ENCODE data around the gene THAP4. TPM values are rescaled to one million over a fixed set of nuclear protein-coding genes. Genes with fewer than 3 reads are reported as not detected.

Gene THAP4
- total RNA-seq, 1 donor from 2014 or later = 54.8 TPM

DNA sequence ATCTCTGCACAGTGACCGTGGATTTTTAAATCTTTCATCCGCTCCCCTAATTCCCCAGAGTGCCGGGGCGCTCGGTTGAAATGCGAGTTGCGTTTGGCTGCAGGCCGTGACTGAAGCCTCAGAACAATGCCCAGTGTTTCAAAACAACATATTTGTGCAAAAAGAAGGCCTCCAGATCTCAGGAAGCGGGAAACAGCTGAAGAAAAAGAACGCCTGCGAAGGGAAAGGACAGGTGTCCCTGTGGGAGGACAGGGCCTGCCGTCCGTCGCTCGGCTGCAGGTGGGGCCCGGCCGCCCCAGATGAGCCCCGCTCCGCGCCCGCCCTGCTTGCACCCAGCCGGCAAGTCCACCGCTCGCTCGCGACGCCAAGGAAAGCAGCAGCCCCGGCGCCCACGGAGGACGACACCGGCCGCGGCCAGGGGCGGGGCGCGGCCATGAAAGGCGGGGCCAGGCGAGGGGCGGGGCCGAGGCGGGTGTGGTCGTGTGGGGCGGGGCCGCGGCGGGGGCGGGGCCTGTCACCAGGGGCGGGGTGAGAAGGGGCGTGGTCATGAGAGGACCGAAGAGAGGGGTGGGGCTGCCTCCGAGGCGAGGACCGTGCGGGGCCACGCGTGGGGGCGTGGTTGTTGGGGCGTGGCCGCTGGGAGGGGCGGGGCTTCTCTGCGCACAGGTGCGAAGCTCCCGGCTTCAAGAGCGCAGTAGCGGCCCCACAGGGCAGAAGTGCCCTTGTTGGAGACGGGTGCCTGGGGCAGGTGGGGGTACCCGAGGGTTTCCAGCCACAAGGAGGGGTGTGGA, 96.0 kb downstream of the THAP4 start:
- DNase-seq (ENCODE audit: low read depth) (peak; percentile 49), FAIRE-seq (no peak)
- Histone ChIP-seq H3K36me3 (ENCODE audit: control insufficient read depth, insufficient read depth, low read length) (no peaks in the 10 kb centered on the region), H3K4me3 (ENCODE audit: low read depth, low read length) (peak overlapping the region; percentile 42), H3K27me3 (ENCODE audit: control insufficient read depth, insufficient read depth, low read length) (peaks cover 4% of the 10 kb centered on the region)
- TF ChIP-seq, protein P1, sequence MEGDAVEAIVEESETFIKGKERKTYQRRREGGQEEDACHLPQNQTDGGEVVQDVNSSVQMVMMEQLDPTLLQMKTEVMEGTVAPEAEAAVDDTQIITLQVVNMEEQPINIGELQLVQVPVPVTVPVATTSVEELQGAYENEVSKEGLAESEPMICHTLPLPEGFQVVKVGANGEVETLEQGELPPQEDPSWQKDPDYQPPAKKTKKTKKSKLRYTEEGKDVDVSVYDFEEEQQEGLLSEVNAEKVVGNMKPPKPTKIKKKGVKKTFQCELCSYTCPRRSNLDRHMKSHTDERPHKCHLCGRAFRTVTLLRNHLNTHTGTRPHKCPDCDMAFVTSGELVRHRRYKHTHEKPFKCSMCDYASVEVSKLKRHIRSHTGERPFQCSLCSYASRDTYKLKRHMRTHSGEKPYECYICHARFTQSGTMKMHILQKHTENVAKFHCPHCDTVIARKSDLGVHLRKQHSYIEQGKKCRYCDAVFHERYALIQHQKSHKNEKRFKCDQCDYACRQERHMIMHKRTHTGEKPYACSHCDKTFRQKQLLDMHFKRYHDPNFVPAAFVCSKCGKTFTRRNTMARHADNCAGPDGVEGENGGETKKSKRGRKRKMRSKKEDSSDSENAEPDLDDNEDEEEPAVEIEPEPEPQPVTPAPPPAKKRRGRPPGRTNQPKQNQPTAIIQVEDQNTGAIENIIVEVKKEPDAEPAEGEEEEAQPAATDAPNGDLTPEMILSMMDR (IDR thresholded peaks at IDR 0.05; ENCODE audit: insufficient read depth, low read length, severe bottlenecking) = no peak

DNA sequence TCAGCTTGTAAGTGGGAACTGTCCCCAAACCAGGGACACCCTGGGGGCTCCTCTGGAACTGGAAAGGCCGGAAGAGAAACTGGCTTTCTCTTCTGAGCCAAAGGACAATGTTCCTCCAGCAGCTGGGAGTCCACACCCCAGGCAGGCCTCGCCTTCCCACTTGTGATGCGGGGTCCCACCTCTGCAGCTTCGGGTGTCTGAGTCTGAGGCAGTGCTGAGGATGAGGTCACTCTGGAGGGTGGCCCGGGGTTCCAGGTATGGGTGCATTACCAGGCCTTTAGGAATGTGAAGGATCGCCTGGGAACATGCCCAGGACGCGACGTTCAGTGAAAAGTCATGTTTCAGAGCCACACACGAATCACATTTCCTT, 96.6 kb downstream of the THAP4 start:
- DNase-seq (ENCODE audit: low read depth) (peak; percentile 72), FAIRE-seq (peak; percentile 55)
- H3K36me3 ChIP-seq (ENCODE audit: control insufficient read depth, insufficient read depth, low read length) = no peaks in the 10 kb centered on the region
- peaks cover 4% of the 10 kb centered on the region for H3K27me3 ChIP-seq (ENCODE audit: control insufficient read depth, insufficient read depth, low read length)
- peak overlapping the region; percentile 42 for H3K4me3 ChIP-seq (ENCODE audit: low read depth, low read length)
- TF ChIP-seq, protein P1 (IDR thresholded peaks at IDR 0.05; ENCODE audit: insufficient read depth, low read length, severe bottlenecking) = no peak

DNA sequence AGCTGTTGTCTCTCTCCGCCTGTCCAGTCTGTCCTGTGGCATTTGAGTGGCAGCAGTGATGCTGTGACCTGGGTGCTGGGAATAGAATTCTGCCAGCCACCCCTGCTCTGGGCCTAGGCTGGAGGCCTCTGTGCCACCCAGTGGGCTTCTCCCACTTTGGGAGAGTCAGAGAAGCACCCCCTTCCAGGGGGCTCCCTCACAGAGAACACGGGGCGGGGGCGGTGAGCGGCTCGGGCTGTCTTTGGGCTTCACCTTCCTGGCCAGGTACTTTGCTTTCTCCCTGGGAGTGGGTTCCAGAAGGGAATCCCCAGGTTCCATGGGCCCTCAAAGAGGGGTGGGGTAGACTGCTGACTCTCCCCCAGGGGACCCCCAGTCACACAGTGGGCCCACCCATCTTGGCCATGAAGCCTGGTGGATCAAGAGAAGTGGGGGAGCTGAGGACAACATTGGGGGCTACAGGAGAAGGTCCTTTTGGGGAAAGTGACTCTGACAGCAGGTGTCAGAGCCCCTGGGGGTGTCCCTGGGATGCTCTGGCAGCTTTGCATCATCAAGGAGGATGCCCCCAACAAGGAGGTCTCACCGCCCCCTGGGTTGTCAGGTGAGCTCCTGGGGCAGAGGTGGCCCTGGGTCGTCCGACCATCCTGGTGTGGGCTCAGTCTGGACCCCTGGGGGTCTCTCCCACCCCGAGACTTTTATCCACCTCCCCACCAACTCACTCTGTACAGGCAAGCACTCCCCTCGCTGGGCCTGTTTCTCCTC, 97.2 kb downstream of the THAP4 start:
- FAIRE-seq (no peak), DNase-seq (ENCODE audit: low read depth) (no peak)
- no peak overlapping the region for H3K4me3 ChIP-seq (ENCODE audit: low read depth, low read length)
- TF ChIP-seq, protein P1 (IDR thresholded peaks at IDR 0.05; ENCODE audit: insufficient read depth, low read length, severe bottlenecking) = no peak
- H3K27me3 ChIP-seq (ENCODE audit: control insufficient read depth, insufficient read depth, low read length) = peaks cover 4% of the 10 kb centered on the region
- no peaks in the 10 kb centered on the region for H3K36me3 ChIP-seq (ENCODE audit: control insufficient read depth, insufficient read depth, low read length)

DNA sequence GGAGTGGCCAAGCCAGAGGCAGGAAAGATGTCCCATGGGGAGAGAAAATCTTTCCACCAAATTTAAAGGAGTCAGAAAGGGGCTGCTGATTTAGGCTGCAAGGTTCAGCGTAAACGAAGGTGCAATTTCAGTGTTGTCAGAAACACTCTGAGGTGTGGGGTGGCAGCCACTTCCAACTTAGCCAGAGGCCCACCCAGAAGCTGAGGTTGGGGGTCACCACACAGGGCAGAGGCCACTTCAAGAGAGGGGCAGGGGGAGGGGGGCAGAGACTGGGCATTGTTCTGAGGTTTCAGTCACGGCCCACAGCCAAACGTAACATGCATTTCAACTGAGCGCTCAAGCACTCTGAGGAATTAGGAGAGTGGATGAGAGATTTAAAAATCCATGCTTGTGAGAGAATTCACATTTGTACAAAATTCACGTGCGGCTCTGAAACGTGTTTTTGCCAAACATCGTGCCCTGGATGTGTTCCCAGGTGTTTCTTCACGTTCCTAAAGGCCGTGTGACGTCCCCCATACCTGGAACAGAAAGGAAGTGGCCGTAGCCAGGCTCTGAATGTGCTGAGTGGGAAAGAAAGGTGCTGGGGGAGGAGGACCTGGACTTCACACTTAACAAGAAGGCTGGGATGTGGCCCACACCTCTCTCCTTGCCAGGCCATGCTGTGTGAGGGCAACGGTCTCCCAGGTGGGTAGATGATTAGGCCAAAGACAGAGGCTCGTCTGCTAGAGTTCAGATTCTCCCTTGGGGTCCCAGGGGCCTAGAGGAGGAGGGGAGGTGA, 97.9 kb downstream of the THAP4 start:
- H3K36me3 ChIP-seq (ENCODE audit: control insufficient read depth, insufficient read depth, low read length) = no peaks in the 10 kb centered on the region
- TF ChIP-seq, protein P1 (IDR thresholded peaks at IDR 0.05; ENCODE audit: insufficient read depth, low read length, severe bottlenecking) = no peak
- FAIRE-seq = no peak
- no peak for DNase-seq (ENCODE audit: low read depth)
- H3K4me3 ChIP-seq (ENCODE audit: low read depth, low read length) = no peak overlapping the region
- peaks cover 4% of the 10 kb centered on the region for H3K27me3 ChIP-seq (ENCODE audit: control insufficient read depth, insufficient read depth, low read length)

DNA sequence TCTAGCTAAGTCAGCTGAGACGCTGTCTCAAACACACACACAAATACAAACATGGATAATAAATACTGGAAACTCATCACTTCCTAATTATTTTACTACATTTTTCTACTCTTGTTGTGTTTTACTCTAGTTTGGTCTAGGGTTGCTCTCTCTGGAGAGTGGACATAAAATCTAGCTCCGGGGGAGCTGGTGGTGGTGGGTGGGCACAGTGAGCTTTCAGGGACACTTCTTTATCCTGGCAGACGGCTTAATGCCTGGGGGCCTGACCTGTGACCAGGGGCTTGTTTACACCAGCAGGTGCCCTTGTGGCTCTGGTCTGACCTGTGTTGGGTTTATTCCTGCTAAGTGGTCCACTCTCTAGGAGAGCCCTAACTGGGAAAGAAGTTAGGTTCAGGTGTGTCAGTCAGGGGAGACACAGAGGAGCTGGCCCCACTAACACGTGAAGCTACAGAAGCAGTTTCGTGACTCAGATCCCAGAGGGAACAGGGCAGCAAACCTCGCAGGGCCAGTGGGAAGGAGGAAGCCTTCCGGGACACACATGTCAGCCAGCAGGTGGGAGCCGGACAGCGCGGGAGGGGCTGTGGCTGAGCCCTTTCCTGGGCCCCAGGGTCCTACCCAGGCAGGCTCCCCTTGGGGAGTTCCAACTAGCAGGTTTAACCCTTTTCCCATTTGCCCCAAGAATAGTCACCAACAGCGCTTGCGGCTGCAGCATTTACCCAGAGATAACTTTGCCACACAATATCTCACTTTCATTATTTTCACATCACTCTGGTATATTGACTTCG, 100.9 kb downstream of the THAP4 start:
- FAIRE-seq (no peak), DNase-seq (ENCODE audit: low read depth) (no peak)
- Histone ChIP-seq H3K27me3 (ENCODE audit: control insufficient read depth, insufficient read depth, low read length) (no peaks in the 10 kb centered on the region), H3K4me3 (ENCODE audit: low read depth, low read length) (no peak overlapping the region), H3K36me3 (ENCODE audit: control insufficient read depth, insufficient read depth, low read length) (no peaks in the 10 kb centered on the region)
- TF ChIP-seq, protein P1 (IDR thresholded peaks at IDR 0.05; ENCODE audit: insufficient read depth, low read length, severe bottlenecking) = no peak
